Upper lobe of right lung (tissue), 1 donor: ENCODE data around the gene TFAM. TPM values are rescaled to one million over a fixed set of nuclear protein-coding genes. Genes with fewer than 3 reads are reported as not detected.

Experiments
- ATAC-seq: fragments of 200-7000 bp; cut with Tn5 transposase; one replicate; pipeline ENCODE4 v1.9.1; 2020; ENCODE audit warnings: mild to moderate bottlenecking, moderate library complexity
- DNase-seq: peaks from one replicate; pipeline ENCODE4 v3.0.0-alpha.2; 2020
- H3K27ac ChIP-seq: fragments of 200-600 bp; one replicate; pipeline ENCODE4 v1.8.0; 2022
- H3K27me3 ChIP-seq: fragments of 200-600 bp; one replicate; pipeline ENCODE4 v1.8.0; 2022; ENCODE audit warnings: mild to moderate bottlenecking
- H3K36me3 ChIP-seq: fragments of 200-600 bp; one replicate; pipeline ENCODE4 v1.8.0; 2022
- H3K4me1 ChIP-seq: fragments of 200-600 bp; one replicate; pipeline ENCODE4 v1.8.0; 2022
- H3K4me3 ChIP-seq: fragments of 200-600 bp; one replicate; pipeline ENCODE4 v1.8.0; 2022; ENCODE audit warnings: mild to moderate bottlenecking
- H3K9me3 ChIP-seq: fragments of 200-600 bp; one replicate; pipeline ENCODE4 v1.8.0; 2022
- CTCF ChIP-seq: fragments of 200-600 bp; IDR thresholded peaks from one replicate; pipeline ENCODE4 v1.8.0; 2022; ENCODE audit warnings: antibody characterized with exemption
- intact Hi-C: fragments of 100-400 bp; cut with DNase I; formaldehyde crosslinking; loops from one replicate; pipeline ENCODE4 v1.11.0; 2022
- total RNA-seq: library from RNA; stranded (reverse); fragmentation: NEBNext Ultra II Directional; extraction: Animal tissue kit (Norgen Biotek cat#: 25700); gene quantifications from one replicate; pipeline ENCODE4 v1.2.1, GENCODE V29; 2021
- donor health status: DM: no; HTN: yes; CAD: no; lungs with severe emphysema.

TFAM gene
- total RNA-seq, 1 donor from 2014 or later = 28.3 TPM

- Histone ChIP-seq H3K36me3 (peaks cover 6% of the 10 kb centered on the region), H3K9me3 (no peaks in the 10 kb centered on the region), H3K4me1 (peaks cover 2% of the 10 kb centered on the region), H3K4me3 (no peak overlapping the region), H3K27me3 (no peaks in the 10 kb centered on the region), H3K27ac (no peak overlapping the region)
- DNase-seq = no peak
- TF ChIP-seq CTCF = no peak
- intact Hi-C loops = no loop called here
- no peak for ATAC-seq
These were observed 28.5 kb upstream of the TFAM start for GRCh38 chr10:58356756-58357155.

- intact Hi-C loops = no loop called here
- Histone ChIP-seq H3K4me1 (peaks cover 2% of the 10 kb centered on the region), H3K36me3 (peaks cover 10% of the 10 kb centered on the region), H3K27ac (no peak overlapping the region), H3K4me3 (no peak overlapping the region), H3K9me3 (no peaks in the 10 kb centered on the region), H3K27me3 (no peaks in the 10 kb centered on the region)
- TF ChIP-seq CTCF = no peak
- ATAC-seq (no peak), DNase-seq (no peak)
These were observed 26.8 kb upstream of the TFAM start for GRCh38 chr10:58358314-58358933.

GRCh38 chr10:58358947-58359346 is 26.3 kb upstream of the TFAM start:
- no peak for DNase-seq
- Histone ChIP-seq H3K36me3 (peaks cover 10% of the 10 kb centered on the region), H3K9me3 (no peaks in the 10 kb centered on the region), H3K27ac (no peak overlapping the region), H3K4me3 (no peak overlapping the region), H3K4me1 (peaks cover 2% of the 10 kb centered on the region), H3K27me3 (no peaks in the 10 kb centered on the region)
- TF ChIP-seq CTCF = no peak
- intact Hi-C loops = no loop called here
- no peak for ATAC-seq

GRCh38 chr10:58359541-58359940 is 25.7 kb upstream of the TFAM start:
- Histone ChIP-seq H3K4me1 (peaks cover 2% of the 10 kb centered on the region), H3K4me3 (no peak overlapping the region), H3K27ac (no peak overlapping the region), H3K9me3 (no peaks in the 10 kb centered on the region), H3K27me3 (no peaks in the 10 kb centered on the region), H3K36me3 (peaks cover 10% of the 10 kb centered on the region)
- ATAC-seq (no peak), DNase-seq (no peak)
- intact Hi-C loops = no loop called here
- no peak for TF ChIP-seq CTCF

GRCh38 chr10:58360412-58361004 is 24.7 kb upstream of the TFAM start:
- H3K4me1 ChIP-seq = no peaks in the 10 kb centered on the region
- intact Hi-C loops = no loop called here
- no peaks in the 10 kb centered on the region for H3K27me3 ChIP-seq
- DNase-seq (no peak), ATAC-seq (no peak)
- H3K9me3 ChIP-seq = no peaks in the 10 kb centered on the region
- H3K36me3 ChIP-seq = peaks cover 17% of the 10 kb centered on the region
- H3K4me3 ChIP-seq = no peak overlapping the region
- TF ChIP-seq CTCF = no peak
- no peak overlapping the region for H3K27ac ChIP-seq
